OCI-LY7 (cell line): Measurements from ENCODE around the gene ZC3H4. TPM values are rescaled to one million over a fixed set of nuclear protein-coding genes. Genes with fewer than 3 reads are reported as not detected.

Experiments
- BruUV-seq: library from RNA; stranded (reverse); fragments of 400-500 nt; replicated peaks from 2 replicates; lab custom pipeline; 2021; lab: Mats Ljungman, UMichigan
- CTCF ChIA-PET: fragments of 300-600 bp; sonication (Branson Sonifier 250); formaldehyde crosslinking; loops from one replicate; lab custom pipeline; 2022; ENCODE audit warnings: antibody characterized with exemption; ENCODE audit not compliant: unreplicated experiment; lab: Charles Lee
- POLR2A ChIA-PET: fragments of 300-600 bp; sonication (Branson Sonifier 250); formaldehyde crosslinking; loops from one replicate; lab custom pipeline; 2022; ENCODE audit warnings: antibody characterized with exemption; lab: Charles Lee
- DNase-seq: peaks from one replicate; pipeline ENCODE4 v3.0.0-alpha.2; 2015; ENCODE audit warnings: low spot score
- H2AFZ ChIP-seq: fragments of 200-600 bp; sonication (generic), shearing (Covaris generic); 2 replicates; pipeline ENCODE4 v1.6.1; 2014; ENCODE audit warnings: mild to moderate bottlenecking, antibody characterized with exemption, low read length, moderate library complexity
- H3K27ac ChIP-seq: fragments of 200-600 bp; sonication (generic); 2 replicates; pipeline ENCODE4 v1.5.1; 2014; ENCODE audit warnings: mixed run types, low read depth, mild to moderate bottlenecking, moderate library complexity, low read length, inconsistent platforms; ENCODE audit not compliant: poor library complexity, severe bottlenecking
- H3K36me3 ChIP-seq: fragments of 200-600 bp; sonication (generic); 2 replicates; pipeline ENCODE4 v1.6.1; 2014; ENCODE audit warnings: mild to moderate bottlenecking, antibody characterized with exemption, low read length, moderate library complexity, mixed read lengths; ENCODE audit not compliant: insufficient read depth
- H3K4me1 ChIP-seq: fragments of 200-600 bp; sonication (generic); 2 replicates; pipeline ENCODE4 v1.5.1; 2014; ENCODE audit warnings: mild to moderate bottlenecking, low read length; ENCODE audit not compliant: insufficient read depth, poor library complexity, severe bottlenecking
- H3K4me2 ChIP-seq: fragments of 200-600 bp; sonication (generic); 2 replicates; pipeline ENCODE4 v1.6.1; 2014; ENCODE audit warnings: mild to moderate bottlenecking, low read length
- H3K4me3 ChIP-seq: fragments of 200-600 bp; sonication (generic); 2 replicates; pipeline ENCODE4 v1.5.1; 2014; ENCODE audit warnings: mild to moderate bottlenecking, low read depth, low read length; ENCODE audit not compliant: poor library complexity, severe bottlenecking
- H3K79me2 ChIP-seq: fragments of 200-600 bp; sonication (generic); 2 replicates; pipeline ENCODE4 v1.6.1; 2016; ENCODE audit warnings: low read depth, mild to moderate bottlenecking, low read length, moderate library complexity, mixed read lengths; ENCODE audit not compliant: insufficient read depth
- H3K9me2 ChIP-seq: fragments of 200-600 bp; sonication (generic); 2 replicates; pipeline ENCODE4 v1.6.1; 2016; ENCODE audit warnings: mild to moderate bottlenecking, low read length, mixed read lengths; ENCODE audit not compliant: insufficient read depth
- H3K9me3 ChIP-seq: fragments of 200-600 bp; sonication (generic); 2 replicates; pipeline ENCODE4 v1.6.1; 2014; ENCODE audit warnings: mild to moderate bottlenecking, mixed run types, low read length, mixed read lengths
- H4K20me1 ChIP-seq: fragments of 200-600 bp; sonication (generic); 2 replicates; pipeline ENCODE4 v1.6.1; 2014; ENCODE audit warnings: mild to moderate bottlenecking, antibody characterized with exemption, low read length, moderate library complexity, mixed read lengths; ENCODE audit not compliant: insufficient read depth
- EZH2phosphoT487 ChIP-seq: fragments of 200-600 bp; sonication (generic); IDR thresholded peaks from 2 replicates; pipeline ENCODE4 v1.6.1; 2018; ENCODE audit warnings: low read depth, borderline replicate concordance, mild to moderate bottlenecking, mixed run types, antibody characterized with exemption, low read length, moderate library complexity, mixed read lengths
- intact Hi-C: fragments of 100-400 bp; cut with micrococcal nuclease; formaldehyde crosslinking; loops from one replicate; pipeline ENCODE4 v1.10.0; 2022; ENCODE audit not compliant: unreplicated experiment
- total RNA-seq, 2 experiments: library from RNA; depleted of rRNA in 1 of 2; stranded (reverse); fragments of >200 nt in 1 of 2; shearing (Covaris generic) in 1 of 2; gene quantifications; 2 replicates each; pipeline ENCODE4 v1.2.3, GENCODE V29; 2014 to 2022
- TF ChIP-seq, protein P1 (sequence below): fragments of 200-600 bp; sonication (generic); conservative IDR thresholded peaks from 2 replicates; pipeline ENCODE4 v1.5.1; 2014; ENCODE audit warnings: mild to moderate bottlenecking, antibody characterized with exemption, low read length, moderate library complexity, mixed read lengths

Gene ZC3H4
- total RNA-seq, 2 experiments from 2014 or later, result 23.0 to 76.8 TPM

DNA sequence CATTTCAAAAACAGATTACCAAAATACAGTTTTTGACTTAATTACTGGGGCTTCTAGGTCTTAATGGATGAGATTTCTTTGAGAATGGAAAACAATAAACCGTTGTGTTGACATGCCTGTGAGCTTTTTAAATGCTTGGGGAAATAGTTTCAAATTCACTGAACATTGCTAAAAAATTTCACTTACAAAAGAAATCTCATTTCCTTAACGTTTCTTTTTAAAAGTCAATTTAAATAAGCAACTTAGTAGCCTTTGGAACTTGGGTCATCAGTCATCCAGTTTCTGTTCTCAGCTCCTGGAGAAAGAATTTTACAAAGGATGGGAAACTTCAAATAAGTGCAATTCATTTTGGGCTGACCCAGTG lies 4.4 kb downstream of the ZC3H4 start:
- Histone ChIP-seq H3K4me2 (peak overlapping the region; percentile 100), H3K9me2 (no peaks in the 10 kb centered on the region), H3K79me2 (peaks cover 77% of the 10 kb centered on the region), H2AFZ (no peak overlapping the region), H3K27ac (peak overlapping the region; percentile 93), H4K20me1 (no peaks in the 10 kb centered on the region), H3K9me3 (no peaks in the 10 kb centered on the region), H3K36me3 (peaks cover 76% of the 10 kb centered on the region), H3K4me1 (peaks cover 39% of the 10 kb centered on the region), H3K4me3 (peak overlapping the region; percentile 94)
- no TSS peak for BruUV-seq
- no peak for TF ChIP-seq EZH2phosphoT487
- TF ChIP-seq, protein P1, sequence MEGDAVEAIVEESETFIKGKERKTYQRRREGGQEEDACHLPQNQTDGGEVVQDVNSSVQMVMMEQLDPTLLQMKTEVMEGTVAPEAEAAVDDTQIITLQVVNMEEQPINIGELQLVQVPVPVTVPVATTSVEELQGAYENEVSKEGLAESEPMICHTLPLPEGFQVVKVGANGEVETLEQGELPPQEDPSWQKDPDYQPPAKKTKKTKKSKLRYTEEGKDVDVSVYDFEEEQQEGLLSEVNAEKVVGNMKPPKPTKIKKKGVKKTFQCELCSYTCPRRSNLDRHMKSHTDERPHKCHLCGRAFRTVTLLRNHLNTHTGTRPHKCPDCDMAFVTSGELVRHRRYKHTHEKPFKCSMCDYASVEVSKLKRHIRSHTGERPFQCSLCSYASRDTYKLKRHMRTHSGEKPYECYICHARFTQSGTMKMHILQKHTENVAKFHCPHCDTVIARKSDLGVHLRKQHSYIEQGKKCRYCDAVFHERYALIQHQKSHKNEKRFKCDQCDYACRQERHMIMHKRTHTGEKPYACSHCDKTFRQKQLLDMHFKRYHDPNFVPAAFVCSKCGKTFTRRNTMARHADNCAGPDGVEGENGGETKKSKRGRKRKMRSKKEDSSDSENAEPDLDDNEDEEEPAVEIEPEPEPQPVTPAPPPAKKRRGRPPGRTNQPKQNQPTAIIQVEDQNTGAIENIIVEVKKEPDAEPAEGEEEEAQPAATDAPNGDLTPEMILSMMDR, result no peak
- POLR2A ChIA-PET, result no interaction called here
- CTCF ChIA-PET, result no interaction called here
- DNase-seq, result no peak
- intact Hi-C loops, result no loop called here

DNA sequence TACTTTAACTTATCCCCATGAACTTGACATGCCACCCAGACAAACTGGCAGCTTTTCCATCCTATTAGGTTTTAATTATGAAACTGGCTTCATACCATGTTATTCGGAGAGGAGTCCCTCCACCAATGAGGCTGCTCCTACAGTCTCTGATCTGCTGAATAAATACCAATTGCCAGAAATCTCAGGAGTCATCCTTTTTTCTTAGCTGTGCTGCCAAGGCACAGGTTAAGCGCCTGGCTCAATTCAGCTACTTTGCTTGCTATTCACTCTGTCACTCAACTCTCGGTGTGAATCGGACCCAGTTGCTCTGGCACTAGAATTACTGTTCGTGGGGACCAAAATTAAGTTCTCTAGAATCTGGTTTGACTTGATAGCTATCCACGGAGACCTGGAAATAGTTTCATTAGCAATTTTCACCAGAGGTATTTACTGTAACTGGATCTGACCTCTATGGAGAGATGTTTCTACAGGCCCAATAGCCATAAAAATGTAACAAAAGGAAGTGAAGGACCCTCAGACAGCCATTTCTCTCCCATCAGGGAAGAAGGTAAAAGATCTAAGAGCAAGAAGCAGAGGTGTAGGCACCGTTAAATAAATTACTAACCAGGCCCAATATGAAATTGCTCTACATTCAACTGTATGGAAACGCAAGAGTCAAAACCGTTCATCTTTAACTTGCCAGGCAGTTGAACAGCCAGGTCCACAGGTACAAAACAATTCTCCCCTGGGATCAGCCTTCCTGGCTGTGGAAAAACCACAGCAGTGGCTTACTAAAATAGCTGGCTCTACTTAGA lies 5.4 kb downstream of the ZC3H4 start:
- H3K4me3 ChIP-seq, result no peak overlapping the region
- ChIA-PET POLR2A (interaction anchor here (0.6 kb wide), 2 partner anchors 24 to 247 kb away, joined by 3 to 7 read pairs; partner anchors contain the start of gene ARHGAP35), CTCF (no interaction called here)
- no peak overlapping the region for H2AFZ ChIP-seq
- peaks cover 34% of the 10 kb centered on the region for H3K4me1 ChIP-seq
- no peak for DNase-seq
- H3K79me2 ChIP-seq, result peaks cover 81% of the 10 kb centered on the region
- TF ChIP-seq, protein P1, result no peak
- no peak for TF ChIP-seq EZH2phosphoT487
- peak overlapping the region; percentile 93 for H3K27ac ChIP-seq
- intact Hi-C loops, result no loop called here
- H3K4me2 ChIP-seq, result peak overlapping the region; percentile 100
- no peaks in the 10 kb centered on the region for H3K9me3 ChIP-seq
- BruUV-seq, result no TSS peak
- no peaks in the 10 kb centered on the region for H3K9me2 ChIP-seq
- no peaks in the 10 kb centered on the region for H4K20me1 ChIP-seq
- H3K36me3 ChIP-seq, result peaks cover 76% of the 10 kb centered on the region
